ENCODE results near the gene MIDN. TPM values are rescaled to one million over a fixed set of nuclear protein-coding genes. Genes with fewer than 3 reads are reported as not detected.

Gene MIDN
- total and polyA plus RNA-seq, 10 of the 15 experiments (the other 5 are each of a cell fraction or from before 2014, with no cell fraction given): 0.38 to 51.5 (median 7.2) TPM

DNA sequence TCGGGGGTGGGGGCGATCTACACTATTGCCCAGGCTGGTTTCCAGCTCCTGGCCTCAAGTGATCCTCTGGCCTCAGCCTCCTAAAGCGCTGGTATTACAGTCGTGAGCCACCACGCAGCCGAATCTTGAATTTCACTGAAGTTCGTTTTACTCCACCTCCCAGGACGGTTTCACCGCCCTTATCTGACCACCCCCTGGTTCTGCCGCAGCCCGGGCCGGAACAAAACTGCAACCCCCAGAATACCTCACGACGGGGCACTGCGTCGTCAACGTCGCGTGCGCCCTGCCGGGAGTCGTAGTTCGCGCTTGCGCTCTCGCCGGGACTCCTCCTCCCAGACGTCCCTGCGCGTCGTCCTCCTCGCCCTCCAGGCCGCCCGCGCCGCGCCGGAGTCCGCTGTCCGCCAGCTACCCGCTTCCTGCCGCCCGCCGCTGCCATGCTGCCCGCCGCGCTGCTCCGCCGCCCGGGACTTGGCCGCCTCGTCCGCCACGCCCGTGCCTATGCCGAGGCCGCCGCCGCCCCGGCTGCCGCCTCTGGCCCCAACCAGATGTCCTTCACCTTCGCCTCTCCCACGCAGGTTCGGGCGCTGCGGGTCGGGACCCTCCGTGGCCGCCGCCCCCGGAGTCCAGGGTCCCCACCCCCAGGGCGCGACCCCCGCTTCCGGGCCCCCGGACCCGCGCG lies 6.8 kb upstream of the MIDN start, which contains the start of gene ATP5F1D (continued):
- TF ChIP-seq, protein P1, sequence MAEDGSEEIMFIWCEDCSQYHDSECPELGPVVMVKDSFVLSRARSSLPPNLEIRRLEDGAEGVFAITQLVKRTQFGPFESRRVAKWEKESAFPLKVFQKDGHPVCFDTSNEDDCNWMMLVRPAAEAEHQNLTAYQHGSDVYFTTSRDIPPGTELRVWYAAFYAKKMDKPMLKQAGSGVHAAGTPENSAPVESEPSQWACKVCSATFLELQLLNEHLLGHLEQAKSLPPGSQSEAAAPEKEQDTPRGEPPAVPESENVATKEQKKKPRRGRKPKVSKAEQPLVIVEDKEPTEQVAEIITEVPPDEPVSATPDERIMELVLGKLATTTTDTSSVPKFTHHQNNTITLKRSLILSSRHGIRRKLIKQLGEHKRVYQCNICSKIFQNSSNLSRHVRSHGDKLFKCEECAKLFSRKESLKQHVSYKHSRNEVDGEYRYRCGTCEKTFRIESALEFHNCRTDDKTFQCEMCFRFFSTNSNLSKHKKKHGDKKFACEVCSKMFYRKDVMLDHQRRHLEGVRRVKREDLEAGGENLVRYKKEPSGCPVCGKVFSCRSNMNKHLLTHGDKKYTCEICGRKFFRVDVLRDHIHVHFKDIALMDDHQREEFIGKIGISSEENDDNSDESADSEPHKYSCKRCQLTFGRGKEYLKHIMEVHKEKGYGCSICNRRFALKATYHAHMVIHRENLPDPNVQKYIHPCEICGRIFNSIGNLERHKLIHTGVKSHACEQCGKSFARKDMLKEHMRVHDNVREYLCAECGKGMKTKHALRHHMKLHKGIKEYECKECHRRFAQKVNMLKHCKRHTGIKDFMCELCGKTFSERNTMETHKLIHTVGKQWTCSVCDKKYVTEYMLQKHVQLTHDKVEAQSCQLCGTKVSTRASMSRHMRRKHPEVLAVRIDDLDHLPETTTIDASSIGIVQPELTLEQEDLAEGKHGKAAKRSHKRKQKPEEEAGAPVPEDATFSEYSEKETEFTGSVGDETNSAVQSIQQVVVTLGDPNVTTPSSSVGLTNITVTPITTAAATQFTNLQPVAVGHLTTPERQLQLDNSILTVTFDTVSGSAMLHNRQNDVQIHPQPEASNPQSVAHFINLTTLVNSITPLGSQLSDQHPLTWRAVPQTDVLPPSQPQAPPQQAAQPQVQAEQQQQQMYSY (CRISPR knock-in tag; IDR thresholded peaks at IDR 0.05): no peak
- TF ChIP-seq TCF3 (IDR thresholded peaks at IDR 0.05; ENCODE audit: borderline replicate concordance, insufficient read depth, low read depth, low read length) (0 out of 2 replicates have a peak, but pooled peaks have one; percentile 7), NR2C2 (IDR thresholded peaks at IDR 0.05; ENCODE audit: borderline replicate concordance, control insufficient read depth, insufficient read length, low read depth) (no peak), CHD4 (IDR thresholded peaks at IDR 0.05) (no peak), STAT1 (conservative IDR thresholded peaks at IDR 0.05) (0 out of 2 replicates have a peak, but pooled peaks have one; percentile 84), EGR1 (IDR thresholded peaks at IDR 0.05; ENCODE audit: borderline replicate concordance in 1 of 2, low read depth in 2 of 2, low read length in 2 of 2) (peak in 1 of 2 experiments; percentile 89; a peak in 2 of 3 replicates), SREBF1 (IDR thresholded peaks at IDR 0.05; ENCODE audit: low read length) (peak; percentile 82), SIX5 (IDR thresholded peaks at IDR 0.05; ENCODE audit: low read depth, low read length, severe bottlenecking) (peak; percentile 97), KDM1A (IDR thresholded peaks at IDR 0.05; ENCODE audit: borderline replicate concordance) (no peak), NR2F1 (conservative IDR thresholded peaks at IDR 0.05) (peak; percentile 80), ZSCAN29 (IDR thresholded peaks at IDR 0.05) (no peak), ZNF274 (IDR thresholded peaks at IDR 0.05; ENCODE audit: insufficient read depth, insufficient read length) (no peak), MTA2 (IDR thresholded peaks at IDR 0.05; ENCODE audit: low read depth) (no peak), SRF (IDR thresholded peaks at IDR 0.05; ENCODE audit: low read depth in 2 of 2, low read length in 2 of 2) (no peak), NFYA (IDR thresholded peaks at IDR 0.05; ENCODE audit: borderline replicate concordance, low read depth, low read length) (no peak), WRNIP1 (IDR thresholded peaks at IDR 0.05; ENCODE audit: borderline replicate concordance, low read depth, low read length) (no peak), NRF1 (conservative IDR thresholded peaks at IDR 0.05; ENCODE audit: low read depth, low read length) (peak; percentile 51), DPF2 (IDR thresholded peaks at IDR 0.05) (peak; percentile 86), RB1 (IDR thresholded peaks at IDR 0.05; ENCODE audit: borderline replicate concordance) (peak; percentile 87; the same call in 1 of the 2 replicates), TBL1XR1 (IDR thresholded peaks at IDR 0.05; ENCODE audit: low read depth, low read length) (peak; percentile 52; the same call in 1 of the 2 replicates), CUX1 (IDR thresholded peaks at IDR 0.05; ENCODE audit: insufficient replicate concordance, low read depth, low read length) (no peak)
- TF ChIP-seq, protein P2, sequence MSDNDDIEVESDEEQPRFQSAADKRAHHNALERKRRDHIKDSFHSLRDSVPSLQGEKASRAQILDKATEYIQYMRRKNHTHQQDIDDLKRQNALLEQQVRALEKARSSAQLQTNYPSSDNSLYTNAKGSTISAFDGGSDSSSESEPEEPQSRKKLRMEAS (IDR thresholded peaks at IDR 0.05; ENCODE audit: low read depth, low read length): peak; percentile 78

Data from GM12878 (cell line).